Dermis microvascular lymphatic vessel endothelial cell (primary cell): ENCODE data around the gene DNAJA2. TPM values are rescaled to one million over a fixed set of nuclear protein-coding genes. Genes with fewer than 3 reads are reported as not detected.
"Not testable (repeated sequence)": the region's sequence is repeated elsewhere in the genome, so short reads cannot be mapped to it uniquely, and the experiment has no call there.

Experiments
- DNase-seq, 2 donors: peaks; one replicate each; pipeline versions ENCODE4 v3.0.0 to v3.0.0-alpha.2; 2010; ENCODE audit warnings: low read depth in 2 of 2
- total RNA-seq: library from RNA; depleted of rRNA; stranded (reverse); fragments of >200 nt; gene quantifications from 2 replicates; pipeline ENCODE4 v1.2.1, GENCODE V29; 2014

Gene DNAJA2
- 57.0 and 62.6 TPM in 2 replicates for total RNA-seq

DNA sequence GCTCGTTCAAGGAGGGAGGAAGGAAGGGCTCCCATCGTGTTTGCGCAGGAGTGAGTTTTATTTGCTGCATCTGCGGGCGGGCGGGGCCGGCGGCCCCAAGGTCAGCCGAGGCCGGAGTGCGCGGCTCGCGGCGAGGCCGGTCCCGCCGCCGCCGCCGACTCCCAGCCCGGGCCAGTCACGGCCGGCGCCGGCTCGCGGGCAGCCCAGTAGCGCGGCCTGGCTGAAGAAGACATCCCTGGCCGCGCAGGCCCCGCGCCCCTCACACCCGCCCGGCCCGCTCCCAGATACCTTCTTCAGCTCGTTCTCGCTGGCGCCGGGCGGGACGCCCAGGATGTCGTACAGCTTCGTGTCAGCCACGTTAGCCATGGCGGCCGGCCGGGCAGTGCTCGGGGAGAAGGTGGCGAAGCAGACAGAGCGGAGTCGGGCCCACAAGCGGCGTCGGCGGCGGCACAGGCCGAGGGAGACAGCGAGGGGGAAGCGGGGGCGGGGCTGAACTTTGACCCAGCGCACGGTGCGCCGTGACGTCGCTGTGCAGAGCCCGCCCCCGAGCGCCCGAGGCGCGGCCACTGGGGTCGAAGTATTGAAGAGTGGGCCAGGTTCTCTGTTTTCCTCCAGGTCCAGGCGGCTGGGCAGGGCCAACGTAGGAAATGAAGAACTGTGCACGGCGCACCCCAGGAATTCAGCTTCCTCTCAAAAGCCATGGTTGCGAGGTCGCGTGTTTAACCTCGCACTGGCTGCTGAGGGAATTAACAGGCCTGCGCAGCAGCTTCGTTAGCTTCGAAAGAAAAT, at the start of gene DNAJA2:
TSS of gene DNAJA2 (minus strand) at position 468 of the 789 bp plus-strand sequence. CDS start at position 366, 102 bp downstream.
- peak; percentile 76 to 93 for DNase-seq

DNA sequence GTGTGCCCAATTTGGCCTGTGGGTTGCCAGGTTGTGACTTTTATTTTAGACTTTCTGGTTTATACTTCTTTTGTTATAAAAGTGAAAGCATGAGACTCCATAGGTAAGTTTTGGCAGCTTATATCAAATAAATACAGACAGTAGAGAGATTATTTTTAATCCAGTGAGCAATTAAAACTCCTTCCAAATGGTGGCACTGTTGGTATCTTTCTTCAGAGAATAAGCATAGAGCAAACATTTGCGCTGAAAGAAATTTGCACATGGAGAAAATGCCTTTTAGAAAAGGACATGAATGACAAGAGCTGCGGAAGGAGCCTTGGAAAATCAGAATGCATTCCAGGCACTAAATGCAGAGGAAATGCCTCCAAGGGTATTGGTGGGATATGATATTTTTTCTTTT, 46.1 kb upstream of the DNAJA2 start:
- peak in 1 of 2 donors; percentile 20 for DNase-seq

DNA sequence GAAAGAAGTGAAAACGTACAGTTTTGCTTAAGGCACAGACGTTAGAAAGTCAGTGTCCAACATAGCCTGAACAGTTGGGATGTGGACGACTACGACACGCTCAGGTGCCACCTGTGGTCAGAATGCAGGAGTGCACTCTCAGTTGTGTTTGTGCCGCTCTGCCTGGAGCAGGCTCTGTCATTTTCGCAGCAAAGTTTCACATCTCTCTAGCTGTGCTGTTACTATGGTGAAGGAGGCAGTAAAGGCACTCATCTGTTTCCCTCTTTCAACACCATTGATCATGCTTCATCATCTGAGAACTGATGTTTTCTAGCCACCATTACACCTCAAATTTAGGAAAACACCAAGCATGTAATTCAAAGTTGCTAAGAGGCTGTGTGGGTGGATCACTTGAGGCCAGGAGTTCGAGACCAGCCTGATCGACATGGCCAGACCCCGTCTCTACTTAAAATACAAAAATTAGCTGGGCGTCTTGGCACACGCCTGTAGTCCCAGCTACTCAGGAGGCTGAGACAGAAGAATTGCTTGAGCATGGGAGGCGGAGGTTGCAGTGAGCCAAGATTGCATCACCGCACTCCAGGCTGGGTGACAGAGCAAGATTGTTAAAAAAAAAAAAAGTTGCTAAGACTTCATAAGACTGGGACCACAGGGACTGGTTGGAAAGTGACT, 44.9 kb upstream of the DNAJA2 start:
- DNase-seq: peak in 1 of 2 donors; percentile 37

DNA sequence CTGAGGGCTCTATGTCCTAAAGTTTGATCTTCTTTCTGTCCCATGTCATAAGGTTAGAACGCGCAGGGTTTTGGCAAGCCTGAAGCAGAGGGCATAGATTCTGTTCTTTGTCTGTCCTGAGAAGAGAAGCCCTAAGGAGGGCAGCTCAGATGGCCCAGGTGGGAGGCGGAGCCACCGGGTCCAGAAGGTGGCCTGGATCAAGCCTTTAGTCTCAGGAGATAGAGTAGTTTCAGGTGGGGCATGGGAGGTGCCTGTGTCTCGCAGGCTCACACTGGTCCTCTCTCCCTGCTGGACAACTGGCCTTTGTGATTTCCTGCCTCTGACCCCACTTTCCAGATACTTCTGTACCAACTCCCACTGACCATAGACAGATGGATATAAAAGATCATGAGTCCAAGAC, 44.2 kb upstream of the DNAJA2 start:
- DNase-seq: no peak

DNA sequence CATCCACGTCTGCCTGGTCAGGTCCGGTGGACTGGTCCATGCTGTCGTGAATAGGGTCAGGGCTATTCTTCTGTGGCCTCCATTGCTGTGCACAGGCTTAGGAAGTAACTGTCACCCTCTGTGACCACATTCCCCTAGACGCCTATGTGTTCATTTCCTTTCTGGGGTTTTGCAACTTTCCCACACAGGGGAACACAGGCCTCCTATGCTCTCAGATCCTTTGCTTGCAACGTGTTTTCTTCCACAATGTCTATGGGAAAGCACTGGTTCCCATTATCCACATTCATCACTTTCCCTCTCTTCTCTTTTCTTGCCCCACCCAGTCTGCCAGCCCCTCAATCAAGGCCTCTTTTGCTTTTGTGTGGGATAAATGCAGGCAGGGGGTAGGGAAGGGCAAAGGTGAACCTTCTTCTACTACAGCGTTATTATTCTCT, 43.2 kb upstream of the DNAJA2 start:
- DNase-seq: no peak

DNA sequence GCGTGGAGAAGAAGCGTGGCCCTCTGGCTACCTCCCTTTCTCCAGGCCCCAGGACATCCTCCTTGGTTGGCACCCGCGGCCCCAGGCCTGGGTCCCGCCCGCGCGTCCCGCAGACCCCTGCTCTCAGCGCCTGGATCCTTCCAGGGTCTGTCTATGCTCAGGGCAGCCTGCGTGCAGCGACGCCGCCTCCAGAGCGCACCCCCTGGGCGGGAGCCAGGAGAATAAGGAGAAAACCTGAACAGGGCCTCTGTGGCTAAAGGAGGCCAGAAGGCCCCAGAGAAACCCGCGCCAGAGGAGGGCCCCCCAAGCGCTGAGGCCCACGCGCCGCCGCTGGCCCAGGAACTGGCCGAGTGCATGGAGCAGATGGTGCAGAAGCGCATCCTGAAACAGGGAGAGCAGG, 40.4 kb upstream of the DNAJA2 start:
- no peak for DNase-seq

DNA sequence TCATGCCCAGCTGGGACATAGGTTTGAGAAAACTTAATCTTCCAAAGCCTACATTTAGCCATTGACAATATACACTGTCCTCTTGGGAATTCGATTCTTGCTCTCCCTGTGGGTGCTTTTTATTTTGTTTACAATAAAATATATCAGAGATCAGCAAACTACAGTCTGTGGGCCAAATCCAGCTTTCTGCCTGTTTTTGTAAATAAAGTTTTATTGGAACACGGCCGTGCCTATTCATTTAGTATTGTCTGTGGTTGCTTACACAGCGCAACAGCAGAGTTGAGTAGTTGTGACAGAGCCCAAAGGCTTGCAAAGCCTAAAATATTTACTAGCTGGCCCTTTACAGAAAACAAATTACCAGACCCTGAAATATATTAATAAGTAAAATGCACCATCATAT, 39.7 kb upstream of the DNAJA2 start:
- no peak for DNase-seq

DNA sequence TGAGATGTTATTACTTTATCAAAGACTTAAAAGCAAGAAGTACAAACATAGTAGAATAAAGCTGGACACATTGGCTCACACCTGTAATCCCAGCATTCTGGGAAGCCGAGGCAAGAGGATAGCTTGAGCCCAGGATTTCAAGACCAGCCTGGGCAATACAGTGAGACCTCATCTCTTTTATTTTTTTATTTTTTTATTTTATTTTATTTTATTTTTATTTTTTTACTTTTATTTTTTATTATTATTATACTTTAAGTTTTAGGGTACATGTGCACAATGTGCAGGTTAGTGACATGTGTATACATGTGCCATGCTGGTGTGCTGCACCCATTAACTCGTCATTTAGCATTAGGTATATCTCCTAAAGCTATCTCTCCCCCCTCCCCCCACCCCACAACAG, 37.3 kb upstream of the DNAJA2 start:
- DNase-seq: not testable (repeated sequence)

DNA sequence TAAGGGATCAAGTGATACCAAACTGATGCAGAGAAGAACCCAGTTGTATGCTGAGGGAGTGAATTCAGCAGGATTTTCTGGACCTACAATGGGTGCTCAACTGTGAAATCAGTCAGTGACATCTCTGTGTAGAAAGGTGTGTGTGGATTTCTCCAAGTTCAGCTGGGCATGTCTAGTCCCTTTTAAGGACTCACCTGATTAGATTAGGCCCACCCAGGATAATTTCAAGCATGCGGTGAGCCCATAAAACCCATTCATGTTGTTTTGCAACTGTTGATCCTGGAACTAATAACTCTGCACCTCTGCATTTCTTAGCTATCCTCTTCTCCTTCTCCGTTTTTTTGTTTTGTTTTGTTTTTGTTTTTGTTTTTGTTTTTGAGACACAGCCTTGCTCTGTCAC, 35.1 kb upstream of the DNAJA2 start:
- no peak for DNase-seq

DNA sequence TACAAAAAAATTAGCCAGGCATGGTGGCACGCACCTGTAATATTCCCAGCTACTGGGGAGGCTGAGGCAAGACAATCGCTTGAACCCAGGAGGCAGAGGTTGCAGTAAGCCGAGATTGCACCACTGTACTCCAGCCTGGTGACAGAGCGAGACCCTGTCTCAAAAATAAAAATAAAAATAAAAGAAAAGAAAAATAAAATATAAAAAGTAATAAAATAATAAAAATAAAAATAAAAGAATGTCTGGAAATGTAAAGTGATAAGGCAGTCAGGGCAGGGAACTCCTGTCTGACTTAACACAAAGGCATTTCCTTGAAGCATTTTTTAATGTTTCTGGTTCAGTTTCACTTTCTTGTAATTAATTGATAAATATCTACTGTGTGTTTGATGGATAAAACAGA, 34.7 kb upstream of the DNAJA2 start:
- DNase-seq: peak in 1 of 2 donors; percentile 7

DNA sequence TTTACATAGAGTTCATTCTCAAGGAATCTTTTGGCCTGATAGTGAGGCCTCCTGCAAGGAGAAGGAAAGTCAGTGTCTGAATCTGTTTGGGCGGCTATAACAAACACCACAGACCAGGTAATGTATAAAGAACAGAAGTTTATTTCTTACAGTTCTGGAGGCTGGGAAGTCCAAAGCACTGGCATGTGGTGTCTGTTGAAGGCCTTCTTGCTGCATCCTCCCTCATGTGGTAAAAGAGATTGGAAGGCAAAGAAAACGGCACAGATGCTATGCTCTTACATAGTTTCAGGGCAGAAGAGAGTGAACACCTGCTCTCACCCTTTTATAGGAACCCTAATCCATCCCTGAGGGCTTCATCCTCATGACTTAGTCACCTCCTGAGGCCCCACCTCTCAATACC, 31.2 kb upstream of the DNAJA2 start:
- no peak for DNase-seq

DNA sequence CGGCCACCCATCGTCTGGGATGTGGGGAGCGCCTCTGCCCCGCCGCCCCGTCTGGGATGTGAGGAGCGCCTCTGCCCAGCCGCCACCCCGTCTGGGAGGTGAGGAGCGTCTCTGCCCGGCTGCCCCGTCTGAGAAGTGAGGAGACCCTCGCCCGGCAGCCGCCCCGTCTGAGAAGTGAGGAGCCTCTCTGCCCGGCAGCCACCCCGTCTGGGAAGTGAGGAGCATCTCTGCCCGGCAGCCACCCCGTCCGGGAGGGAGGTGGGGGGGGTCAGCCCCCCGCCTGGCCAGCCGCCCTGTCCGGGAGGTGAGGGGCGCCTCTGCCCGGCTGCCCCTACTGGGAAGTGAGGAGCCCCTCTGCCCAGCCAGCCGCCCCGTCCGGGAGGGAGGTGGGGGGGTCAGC, 26.6 kb upstream of the DNAJA2 start:
- not testable (repeated sequence) for DNase-seq

DNA sequence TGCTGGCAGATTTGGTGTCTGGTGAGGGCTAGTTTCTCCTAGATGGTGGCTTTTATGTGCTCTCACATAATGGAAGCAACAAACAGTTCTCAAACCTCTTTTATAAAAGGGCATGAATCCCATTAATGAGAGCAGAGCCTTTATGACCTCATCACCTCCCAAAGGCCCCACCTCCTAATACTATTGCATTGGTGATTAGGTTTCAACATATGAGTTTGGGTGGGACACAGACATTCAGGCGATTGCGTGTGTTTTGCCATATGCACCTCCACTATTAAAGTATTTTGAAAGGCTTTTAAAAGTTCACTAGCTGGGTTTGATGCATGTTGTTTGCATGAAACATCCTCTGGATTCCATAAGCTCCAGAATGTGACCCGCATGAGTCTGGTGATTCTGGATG, 24.4 kb upstream of the DNAJA2 start:
- DNase-seq: no peak

DNA sequence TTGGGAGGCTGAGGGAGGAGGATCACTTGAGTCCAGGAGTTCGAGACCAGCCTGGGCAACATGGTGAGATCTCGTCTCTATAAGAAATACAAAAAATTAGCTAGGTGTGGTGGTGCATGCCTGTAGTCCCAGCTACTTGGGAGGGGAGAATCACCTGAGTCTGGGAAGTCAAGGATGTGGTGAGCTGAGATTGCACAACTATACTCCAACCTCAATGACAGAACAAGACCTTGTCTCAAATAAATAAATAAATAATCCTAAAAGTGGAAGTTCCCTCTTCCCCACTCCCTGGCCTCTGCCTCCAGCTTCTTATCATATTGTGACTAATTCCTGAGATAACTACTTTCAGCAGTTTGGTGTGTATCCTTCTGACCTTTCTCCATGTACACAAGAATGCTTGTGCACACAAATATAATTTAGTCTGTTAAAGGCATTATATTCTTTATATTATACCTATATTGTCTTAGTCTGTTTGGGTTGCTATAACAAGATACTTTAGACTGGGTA, 23.5 kb upstream of the DNAJA2 start:
- no peak for DNase-seq

DNA sequence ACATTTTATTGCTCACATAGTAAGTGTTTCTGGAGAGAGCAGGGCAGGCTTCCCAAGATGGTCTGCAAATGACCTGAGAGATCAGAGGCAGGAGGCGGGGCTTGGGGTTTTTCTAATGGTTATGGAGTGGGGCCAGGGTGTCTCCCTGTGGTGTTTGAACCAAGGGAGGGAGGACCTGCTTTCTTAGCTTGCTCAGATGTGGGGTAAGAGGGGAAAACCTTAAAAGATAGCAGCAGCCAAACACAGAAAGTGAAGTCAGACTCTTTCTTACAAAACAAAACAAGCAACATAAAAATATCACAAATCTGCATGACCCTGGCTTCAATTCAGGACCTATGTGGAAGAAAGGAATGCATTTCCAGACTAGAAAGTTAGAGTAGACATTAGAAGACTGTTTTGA, 22.9 kb upstream of the DNAJA2 start:
- DNase-seq: no peak

DNA sequence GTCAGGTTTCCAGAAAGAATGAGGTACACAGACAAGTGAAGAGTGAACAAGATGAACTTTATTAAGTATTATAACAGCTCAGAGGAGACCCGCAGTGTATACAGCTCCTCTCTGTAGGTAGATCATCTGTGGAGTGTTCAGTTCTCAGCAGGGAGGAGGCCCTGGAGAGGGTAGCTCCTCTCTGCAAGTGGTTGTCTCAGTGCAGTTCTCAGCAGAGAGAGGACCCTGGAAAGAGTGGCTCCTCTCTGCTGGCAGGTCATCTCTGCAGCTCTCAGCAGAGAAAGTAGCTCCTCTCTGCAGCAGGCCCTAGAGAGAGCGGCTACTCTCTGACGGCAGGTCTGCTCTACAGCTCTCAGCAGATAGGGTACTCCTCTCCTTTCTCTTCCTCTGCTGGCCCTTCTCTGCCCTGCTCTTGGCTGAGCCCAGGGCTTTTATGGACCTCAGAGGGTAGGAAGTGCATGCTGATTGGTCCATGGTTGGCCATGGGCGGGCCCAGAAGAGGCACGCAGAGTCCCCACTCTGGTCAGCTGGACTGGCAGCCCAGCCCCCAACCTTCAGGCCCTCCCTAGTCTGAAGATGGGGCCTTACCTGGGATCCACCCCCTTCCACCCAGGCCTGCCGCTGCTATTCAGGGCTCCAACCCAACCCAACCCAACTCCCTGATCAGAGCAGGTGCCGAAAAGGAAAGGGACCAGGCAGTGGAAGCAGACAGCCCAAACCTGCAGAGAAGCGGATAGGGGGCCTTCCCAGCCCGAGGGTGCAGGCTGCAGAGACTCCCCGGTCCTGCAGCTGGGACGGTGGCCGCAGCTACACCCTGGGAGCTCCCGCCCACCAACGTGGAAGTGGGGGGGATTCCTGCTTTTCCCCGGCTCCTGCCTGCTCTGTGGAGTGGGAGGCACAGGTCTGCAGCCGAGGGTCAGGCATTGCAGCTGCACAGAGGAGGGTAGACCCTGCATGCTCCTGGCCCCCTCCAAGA, 18.5 kb upstream of the DNAJA2 start:
- DNase-seq: no peak

DNA sequence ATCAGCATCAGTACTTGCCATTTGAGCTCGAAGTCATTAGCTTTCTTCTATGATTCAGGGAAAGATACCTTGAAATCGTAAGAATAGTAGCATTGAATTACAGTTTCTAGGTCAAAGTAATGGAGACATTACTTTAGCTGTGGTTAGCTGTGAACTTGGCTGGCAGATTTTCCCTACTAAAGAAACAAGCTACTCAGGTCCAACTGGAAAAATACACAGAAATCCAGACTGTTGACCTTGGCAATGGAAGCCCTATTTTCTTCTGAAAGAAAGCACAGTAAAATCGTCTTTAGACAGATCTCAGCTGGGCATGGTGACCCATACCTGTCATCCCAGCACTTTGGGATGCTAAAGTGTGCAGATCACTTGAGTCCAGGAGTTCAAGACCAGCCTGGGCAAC, 13.4 kb upstream of the DNAJA2 start:
- DNase-seq: no peak

DNA sequence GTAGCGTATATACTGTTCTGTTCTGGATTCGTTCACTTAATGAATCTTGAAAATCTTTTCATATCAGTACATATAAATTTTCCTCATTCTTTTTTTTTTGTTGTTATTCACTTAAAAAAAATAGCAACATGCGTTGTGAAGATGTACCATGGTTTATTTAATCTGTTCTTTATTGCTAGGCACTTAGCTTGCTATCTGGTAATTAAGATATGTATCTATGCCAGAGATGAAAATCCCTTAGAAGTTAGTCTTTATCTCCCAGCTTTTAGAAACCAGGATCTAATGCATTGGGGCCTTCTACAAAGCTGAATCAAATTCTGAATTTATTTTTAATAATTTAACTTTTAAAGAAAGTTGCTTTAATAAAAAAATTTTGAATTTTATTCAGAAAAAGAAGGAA, 13.0 kb upstream of the DNAJA2 start:
- DNase-seq: no peak

DNA sequence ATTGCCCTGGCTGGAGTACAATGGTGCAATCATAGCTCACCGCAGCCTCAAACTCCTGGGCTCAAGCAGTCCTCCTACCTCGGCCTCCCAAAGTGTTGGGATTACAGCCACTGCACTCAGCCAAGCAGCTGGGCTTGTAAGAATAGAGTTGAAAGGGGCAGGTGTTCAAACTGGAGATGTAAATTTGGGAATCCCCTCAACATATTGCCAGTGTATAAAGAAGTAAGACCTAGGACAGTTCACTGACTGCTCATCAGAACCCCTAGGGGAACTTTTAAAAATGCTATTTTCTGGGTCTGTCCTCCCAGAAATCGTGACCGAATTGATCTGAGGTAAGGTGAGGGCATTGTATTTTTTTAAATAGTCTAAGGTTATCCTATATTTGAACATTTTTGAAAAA, 8.9 kb upstream of the DNAJA2 start:
- no peak for DNase-seq

DNA sequence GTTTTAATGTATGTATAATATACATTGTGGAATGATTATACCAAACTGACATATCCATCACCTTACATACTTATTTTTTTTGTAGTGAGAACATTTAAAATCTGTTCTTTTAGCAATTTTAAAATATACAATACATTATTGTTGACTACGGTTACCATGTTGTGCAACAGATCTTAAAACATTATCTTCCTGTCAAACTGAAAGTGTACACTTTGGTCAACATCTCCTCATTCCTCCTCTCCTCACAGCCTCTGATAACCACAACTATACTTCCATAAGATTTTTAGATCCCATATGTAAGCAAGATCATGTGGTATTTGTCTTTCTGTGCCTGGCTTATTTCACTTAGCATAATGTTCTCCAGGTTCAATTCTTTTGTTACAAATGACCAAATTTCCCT, 7.5 kb upstream of the DNAJA2 start:
- no peak for DNase-seq

DNA sequence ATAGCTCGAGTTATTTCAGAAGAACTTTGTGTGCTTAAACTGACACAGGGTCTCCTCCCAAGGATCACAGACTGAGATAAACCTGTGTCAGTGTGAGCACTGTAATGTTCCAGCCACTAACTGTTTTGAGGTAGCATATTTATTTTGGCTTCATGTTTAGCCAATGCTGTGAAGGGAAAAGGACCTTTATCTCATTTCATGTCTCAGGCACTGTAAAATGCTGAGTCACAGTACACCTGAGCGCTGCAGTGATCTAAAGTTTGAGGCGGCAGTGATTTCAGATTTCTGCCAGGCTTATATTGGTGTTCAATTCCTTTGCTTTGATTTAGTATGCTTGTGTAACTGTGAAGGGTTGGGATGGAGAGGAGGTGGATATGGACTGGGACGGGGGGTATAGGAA, 3.1 kb upstream of the DNAJA2 start:
- no peak for DNase-seq
